ENCODE data around the gene BBLN.
A peak's percentile ranks its signal among the peaks of the same experiment; 100 is the strongest.
"Not testable (repeated sequence)": the region's sequence is repeated elsewhere in the genome, so short reads cannot be mapped to it uniquely, and the experiment has no call there.

Gene BBLN

DNA sequence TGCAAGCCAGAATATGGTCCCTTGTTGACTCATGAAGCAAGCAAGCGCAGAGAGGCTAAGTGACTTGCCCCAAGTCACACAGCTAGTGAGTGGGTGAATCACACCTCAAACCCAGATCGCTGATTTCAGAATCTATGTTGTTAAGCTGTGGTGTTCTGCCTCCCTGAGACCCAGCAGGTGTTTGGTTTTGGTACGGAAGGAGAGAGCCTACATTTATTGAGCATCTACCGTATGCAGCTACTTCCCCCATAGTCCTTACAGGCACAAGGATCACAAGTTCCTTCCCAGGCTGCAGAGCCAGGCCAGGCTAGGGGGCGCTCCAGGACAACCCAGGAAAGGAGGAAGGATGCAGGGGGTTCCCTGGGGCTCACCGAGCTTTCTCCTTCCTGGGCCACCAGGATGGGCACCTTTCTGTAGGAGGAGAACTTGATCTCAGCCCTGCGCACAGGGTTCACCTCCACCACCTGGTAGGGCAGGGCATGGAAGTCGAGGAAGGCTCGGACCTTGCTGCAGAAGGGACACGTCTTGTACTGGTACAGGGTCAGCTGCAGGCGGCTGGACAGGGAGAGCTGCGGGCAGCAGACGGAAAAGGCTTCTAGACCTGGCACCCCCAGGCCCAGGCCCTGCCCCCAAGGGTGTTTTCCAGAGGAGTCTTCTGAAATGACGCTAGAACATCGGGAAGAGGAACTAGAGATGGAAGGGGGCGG is 35.0 kb upstream of the BBLN start:
- DNase-seq = peak; percentile 54

DNA sequence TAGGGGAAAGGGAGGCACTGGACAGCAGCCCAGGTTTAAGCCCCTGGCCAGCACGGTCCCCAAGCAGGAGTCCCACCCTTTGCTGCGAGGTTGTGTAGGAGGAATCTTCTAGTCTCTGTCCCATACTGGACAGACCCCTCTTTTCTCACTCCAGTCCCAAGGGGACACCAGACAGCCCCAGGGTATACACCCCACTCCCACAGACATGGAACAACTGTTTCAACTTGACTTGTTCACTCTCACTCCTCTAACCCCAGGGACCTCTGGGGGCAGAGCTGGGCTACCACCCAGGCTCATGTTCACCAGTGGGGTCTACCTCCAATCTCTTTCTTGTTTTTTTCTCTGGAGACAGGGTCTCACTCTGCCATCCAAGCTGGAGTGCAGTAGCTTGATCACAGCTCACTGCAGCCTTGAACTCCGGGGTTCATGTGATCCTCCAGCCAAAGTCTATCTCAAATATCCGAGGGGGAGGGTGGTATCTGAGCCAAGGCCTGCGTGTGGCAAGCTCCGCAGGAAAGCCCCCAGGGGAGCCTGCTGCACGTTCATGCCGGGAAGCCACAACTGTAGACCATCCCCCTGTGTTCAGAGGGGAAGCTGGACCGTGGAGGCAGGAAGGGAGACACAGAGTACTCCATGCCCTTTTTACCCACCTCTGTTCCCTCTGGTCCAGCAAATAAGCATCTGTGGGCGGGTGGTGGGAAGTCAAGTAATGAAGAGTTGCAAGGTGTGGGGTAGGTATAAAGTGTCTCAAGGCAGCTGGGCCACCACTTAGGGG is 34.3 kb upstream of the BBLN start:
- DNase-seq = no peak

DNA sequence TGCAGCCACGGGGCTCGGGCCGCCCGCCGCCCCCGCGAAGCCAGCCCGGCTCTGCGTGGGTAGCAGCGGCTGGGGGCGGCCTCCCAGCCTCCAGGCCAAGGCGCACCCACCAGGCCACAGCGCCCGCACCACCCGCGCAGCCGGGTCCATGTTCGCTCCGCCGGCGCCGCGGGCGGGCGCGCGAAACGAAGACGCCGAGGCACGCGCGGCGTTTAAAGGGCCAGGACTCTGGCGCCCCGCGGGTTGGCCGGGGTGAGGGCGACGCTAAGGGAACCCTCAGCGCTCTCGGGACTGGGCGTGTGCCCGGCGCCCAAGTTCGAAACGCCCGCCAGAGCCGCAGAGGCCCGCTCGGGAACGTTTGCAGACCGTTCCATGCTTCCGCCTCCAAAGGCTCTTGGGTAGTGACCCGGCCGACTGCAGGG is 32.5 kb upstream of the BBLN start, which contains the start of gene PTGES2:
Gene PTGES2 (minus strand): TSS at position 162 of the 422 bp plus-strand sequence. CDS start 12 bp downstream, at position 150.
- peak; percentile 87 for DNase-seq

DNA sequence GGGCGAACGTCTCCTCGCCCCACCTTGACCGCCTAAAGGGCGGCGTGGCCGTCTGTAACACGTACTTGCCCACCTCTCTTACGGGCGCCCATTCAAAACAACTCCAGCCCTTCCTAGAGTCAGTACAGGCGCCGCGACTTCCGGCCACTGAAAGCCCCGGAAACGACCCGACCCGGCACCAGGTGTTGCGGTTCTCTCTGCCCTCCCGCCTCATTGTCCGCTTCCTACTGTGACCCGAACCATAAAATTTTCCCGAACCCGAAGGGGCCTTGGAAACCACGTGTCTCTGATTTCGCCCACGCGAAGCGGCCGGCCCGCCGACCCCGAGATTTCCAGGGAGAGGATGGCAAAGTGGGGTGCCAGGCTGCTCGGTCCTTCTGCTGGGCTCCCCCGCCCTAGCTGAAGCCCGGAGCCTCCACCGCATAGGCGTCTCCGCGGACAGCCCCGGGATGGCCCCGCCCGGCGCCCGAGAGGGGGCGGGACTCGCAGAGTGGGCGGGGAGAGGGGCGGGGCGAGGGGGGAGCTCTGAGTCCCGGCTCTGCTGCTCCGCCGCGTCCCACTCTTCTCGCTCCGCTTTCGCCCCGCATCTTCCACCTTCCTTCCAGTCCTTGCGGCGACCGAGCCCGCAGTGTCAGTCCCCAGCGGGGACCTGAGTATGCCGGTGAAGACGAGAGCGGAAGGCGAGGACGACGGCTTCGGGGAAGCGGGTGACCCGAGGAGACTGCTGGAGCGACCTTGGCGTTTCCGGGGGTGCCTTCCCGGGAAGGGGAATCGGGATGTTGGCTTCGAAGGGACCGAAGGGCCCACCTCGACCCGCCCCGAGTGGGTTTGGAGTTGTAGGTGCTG is 31.9 kb upstream of the BBLN start:
- DNase-seq = peak; percentile 91

DNA sequence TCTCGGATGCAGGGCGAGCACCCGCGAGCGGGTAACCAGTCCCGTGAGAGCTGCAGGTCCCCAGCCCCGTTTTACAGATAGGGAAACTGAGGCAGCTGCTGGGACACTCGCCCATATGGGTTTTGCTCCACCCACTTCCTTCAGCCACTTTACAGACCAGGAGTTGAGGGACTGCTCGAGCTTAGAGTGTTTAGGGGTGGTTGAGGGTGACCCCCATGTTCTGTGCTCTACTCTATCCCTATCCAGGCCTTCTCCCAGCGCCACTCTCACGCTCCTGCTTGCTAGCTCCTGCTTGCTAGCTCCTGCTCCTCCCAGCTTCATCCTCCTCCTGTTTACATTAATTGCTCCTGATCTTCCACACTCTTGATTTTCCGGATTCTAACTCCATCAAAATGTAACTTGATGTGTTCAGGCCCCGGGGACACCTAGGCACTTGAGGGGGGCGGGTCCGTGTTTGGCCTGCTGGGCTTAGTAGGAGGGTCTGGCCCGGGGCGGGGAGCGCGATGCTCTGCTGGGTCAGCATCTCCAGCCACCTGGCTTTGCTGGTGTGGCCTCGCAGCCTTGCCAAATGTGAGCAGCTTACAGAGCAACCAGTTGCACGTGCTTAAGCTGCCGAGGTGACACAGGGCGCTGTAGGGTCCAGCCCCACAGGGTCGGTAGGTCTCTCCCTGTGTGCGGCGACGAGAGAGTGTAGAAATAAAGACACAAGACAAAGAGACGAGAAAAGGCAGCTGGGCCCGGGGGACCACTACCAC is 31.1 kb upstream of the BBLN start:
- no peak for DNase-seq

GRCh38 chr9:128129976-128130590 is 30.0 kb upstream of the BBLN start:
- DNase-seq = peak; percentile 68

- not testable (repeated sequence) for DNase-seq
Observed at GRCh38 chr9:128130651-128131050, 29.4 kb upstream of the BBLN start.

DNA sequence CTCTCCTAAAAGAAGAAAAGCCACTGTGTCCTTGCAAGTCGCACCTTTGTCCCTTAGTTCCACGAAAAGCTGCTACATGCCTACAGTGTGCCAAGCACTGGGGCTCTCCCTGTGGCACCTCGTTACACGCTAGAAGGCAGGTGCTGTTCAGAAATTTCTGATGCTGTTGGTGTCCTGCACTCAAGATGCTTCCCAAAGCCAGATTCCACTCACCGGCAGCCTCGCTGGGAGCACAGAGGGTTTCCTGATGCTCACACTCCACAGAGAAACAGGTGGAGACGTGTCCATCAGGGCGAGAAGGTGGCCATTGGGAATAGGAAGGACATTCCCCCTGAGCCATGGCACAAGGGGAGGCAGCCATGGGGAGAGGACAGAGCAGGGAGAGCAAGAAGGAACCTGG is 28.7 kb upstream of the BBLN start:
- DNase-seq = not testable (repeated sequence)

DNA sequence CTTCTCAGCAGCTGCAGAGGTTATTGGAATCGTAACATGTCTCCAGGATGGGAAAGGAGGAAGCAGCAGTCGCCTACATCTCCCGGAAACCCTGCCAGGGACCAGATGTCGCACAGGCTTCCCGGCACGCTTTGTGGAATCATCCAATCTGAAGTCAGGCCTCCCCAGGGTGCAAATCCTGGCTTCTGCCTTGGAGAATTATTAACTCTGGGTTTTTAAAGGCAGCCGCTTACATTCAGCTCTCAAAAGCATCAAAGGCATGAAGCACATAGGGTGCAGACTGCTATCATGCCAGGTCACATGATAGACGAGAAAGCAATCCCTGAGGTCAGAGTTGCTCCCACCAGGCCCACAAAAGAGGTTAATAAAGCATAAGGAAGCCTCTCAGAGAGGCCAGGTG is 27.9 kb upstream of the BBLN start:
- DNase-seq = not testable (repeated sequence)

GRCh38 chr9:128135561-128135960 is 24.5 kb upstream of the BBLN start:
- DNase-seq = not testable (repeated sequence)

GRCh38 chr9:128136816-128137793 is 23.0 kb upstream of the BBLN start:
- DNase-seq = no peak

- DNase-seq = no peak
Observed at GRCh38 chr9:128138001-128138400, 22.1 kb upstream of the BBLN start.

DNA sequence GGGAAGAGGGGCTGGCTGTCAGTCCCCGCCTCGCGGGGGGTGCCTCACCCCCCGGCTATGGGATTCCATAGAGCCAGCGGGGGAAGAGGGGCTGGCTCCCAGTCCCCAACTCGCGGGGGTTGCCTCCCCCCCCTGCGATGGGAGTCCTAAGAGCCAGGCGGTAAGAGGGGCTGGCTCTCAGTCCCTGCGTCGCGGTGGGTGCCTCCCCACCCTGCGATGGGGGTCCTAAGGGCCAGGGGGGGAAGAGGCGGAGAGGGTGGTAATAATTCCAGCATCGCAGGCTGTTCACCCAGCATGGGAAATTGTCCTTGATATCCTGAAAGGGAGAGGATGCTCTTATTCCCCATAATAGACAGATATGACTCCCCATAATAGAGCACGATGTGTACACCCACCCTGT is 20.4 kb upstream of the BBLN start:
- no peak for DNase-seq

DNA sequence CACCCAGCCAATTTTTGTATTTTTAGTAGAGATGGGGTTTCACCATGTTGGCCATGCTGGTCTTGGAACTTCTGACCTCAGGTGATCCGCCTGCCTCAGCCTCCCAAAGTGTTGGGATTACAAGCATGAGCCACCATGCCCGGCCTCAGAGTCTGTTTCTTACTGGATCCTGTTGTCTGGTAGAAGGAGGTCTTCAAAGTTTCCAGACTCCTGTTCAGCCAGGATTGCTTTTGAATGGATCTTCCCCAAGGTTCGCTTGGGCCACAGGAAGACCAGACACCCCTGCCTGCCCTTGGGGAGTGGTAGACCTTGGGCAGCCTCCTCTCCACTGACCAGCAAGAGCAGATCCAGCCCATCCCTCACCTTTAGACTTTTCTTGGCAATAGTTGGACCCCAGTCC is 18.5 kb upstream of the BBLN start:
- no peak for DNase-seq

- no peak for DNase-seq
Observed at GRCh38 chr9:128142061-128142460, 18.0 kb upstream of the BBLN start.

DNA sequence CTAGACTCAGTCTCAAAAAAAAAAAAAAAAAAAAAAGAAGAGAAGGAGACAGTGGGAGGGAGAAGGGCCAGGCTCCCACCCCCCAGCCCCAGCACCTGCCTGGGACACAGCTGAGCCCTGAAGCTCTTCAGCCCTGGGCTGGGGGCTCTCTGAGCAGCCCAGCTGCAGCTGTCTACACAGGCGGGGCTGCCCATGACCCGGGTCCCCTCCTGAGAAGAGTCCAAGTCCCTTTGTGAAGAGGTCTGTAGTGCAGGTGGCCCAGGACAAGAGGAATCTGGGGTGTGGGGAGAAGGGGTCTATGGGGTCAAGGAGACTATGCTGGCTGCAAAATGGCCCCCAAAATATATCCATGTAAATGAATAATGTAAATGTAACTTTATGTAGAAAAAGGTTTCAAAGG is 17.5 kb upstream of the BBLN start:
- no peak for DNase-seq

- DNase-seq = no peak
Observed at GRCh38 chr9:128143525-128144238, 16.4 kb upstream of the BBLN start.

DNA sequence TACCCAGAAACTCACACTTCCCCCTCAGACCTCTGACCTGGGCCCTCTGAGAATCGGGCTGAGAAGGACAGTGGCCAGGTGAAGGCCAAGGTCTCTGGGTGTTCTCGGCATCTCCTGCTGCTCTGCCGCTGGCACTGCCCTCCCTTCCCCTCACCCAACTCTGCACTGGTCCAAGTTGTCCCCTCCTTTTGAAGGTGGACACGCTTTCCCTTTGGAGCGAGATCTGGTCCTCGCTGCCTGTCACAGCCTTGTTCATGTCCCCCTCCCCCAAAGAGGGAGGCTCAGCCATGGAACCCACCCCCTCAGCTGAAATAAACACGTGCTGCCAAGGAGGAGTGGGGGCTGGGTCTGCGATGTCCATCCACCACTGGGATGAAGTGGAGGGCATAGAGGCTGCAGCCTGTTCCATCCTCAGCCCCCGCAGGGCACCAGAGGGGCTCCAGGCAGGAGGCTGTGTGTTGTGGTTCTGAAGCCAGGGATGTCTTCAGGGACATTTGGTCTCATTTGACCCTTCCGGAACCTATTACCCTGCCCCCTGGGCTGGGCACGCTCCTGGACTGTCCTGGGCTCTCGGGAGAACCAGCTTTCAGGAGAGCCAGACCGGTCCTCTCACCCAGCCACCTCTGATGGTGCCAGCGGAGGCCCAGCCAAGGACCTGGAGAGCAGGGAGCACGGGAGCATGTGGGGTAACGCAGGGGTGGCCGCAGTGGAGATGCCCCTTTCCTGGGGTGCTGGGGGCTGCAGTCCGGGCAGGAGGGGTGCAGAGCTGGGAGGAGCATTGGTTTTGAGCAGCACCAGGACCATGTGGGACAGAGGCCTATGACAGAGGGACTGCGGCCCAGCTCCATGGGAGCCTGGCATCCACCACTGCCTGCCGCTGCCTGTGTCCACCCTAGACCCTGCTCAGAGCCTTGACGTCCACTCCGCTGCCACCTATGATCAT is 15.6 kb upstream of the BBLN start:
- DNase-seq = no peak

- no peak for DNase-seq
Observed at GRCh38 chr9:128145536-128145935, 14.5 kb upstream of the BBLN start.
